KBM-7 (cell line): ENCODE measurements around the gene ZNRF2.

Experiments
- DNase-seq: peaks from one replicate; pipeline ENCODE4 v3.0.0-alpha.2; 2015
- in situ Hi-C: fragments of 300-500 bp; cut with MboI; formaldehyde crosslinking; loops from 2 replicates; pipeline ENCODE4 v1.14.3; 2020; ENCODE audit warnings: low sequenced_read_pairs, low pct_unique_long_range_greater_than_20kb, mixed read lengths

ZNRF2 gene

GRCh38 chr7:30310674-30311362, 26.4 kb downstream of the ZNRF2 start:
- in situ Hi-C loops: no loop called here
- DNase-seq: no peak

GRCh38 chr7:30312178-30312577, 27.8 kb downstream of the ZNRF2 start:
- in situ Hi-C loops: no loop called here
- no peak for DNase-seq

GRCh38 chr7:30313348-30313747, 29.0 kb downstream of the ZNRF2 start:
- in situ Hi-C loops: no loop called here

GRCh38 chr7:30313793-30314192, 29.4 kb downstream of the ZNRF2 start:
- in situ Hi-C loops: no loop called here
- no peak for DNase-seq

More at GRCh38 chr7:30313348-30313747, 29.0 kb downstream of the ZNRF2 start:
- DNase-seq: no peak

GRCh38 chr7:30315589-30315988, 31.2 kb downstream of the ZNRF2 start:
- no peak for DNase-seq
- in situ Hi-C loops: no loop called here

- no peak for DNase-seq
- in situ Hi-C loops: no loop called here
These were observed 36.0 kb downstream of the ZNRF2 start for GRCh38 chr7:30320392-30320791.

- in situ Hi-C loops: no loop called here
- DNase-seq: no peak
These were observed 36.9 kb downstream of the ZNRF2 start for GRCh38 chr7:30321089-30321881.

- DNase-seq: peak; percentile 46
- in situ Hi-C loops: no loop called here
These were observed 37.4 kb downstream of the ZNRF2 start for GRCh38 chr7:30321882-30322192.

- peak; percentile 47 for DNase-seq
- in situ Hi-C loops: no loop called here
These were observed 38.0 kb downstream of the ZNRF2 start for GRCh38 chr7:30322271-30323005.

- no peak for DNase-seq
- in situ Hi-C loops: no loop called here
These were observed 38.6 kb downstream of the ZNRF2 start for GRCh38 chr7:30323006-30323355.

- in situ Hi-C loops: no loop called here
- DNase-seq: no peak
These were observed 43.4 kb downstream of the ZNRF2 start for GRCh38 chr7:30327813-30328212.

GRCh38 chr7:30328381-30328780, 44.0 kb downstream of the ZNRF2 start:
- no peak for DNase-seq
- in situ Hi-C loops: no loop called here

- in situ Hi-C loops: no loop called here
- DNase-seq: peak; percentile 65
These were observed 45.3 kb downstream of the ZNRF2 start for GRCh38 chr7:30329716-30330115.

GRCh38 chr7:30330134-30331111, 46.0 kb downstream of the ZNRF2 start:
- in situ Hi-C loops: no loop called here
- peak; percentile 69 for DNase-seq

GRCh38 chr7:30331338-30331737, 46.9 kb downstream of the ZNRF2 start:
- DNase-seq: no peak
- in situ Hi-C loops: no loop called here

- DNase-seq: no peak
- in situ Hi-C loops: no loop called here
These were observed 48.2 kb downstream of the ZNRF2 start for GRCh38 chr7:30332549-30332948.

- in situ Hi-C loops: no loop called here
- DNase-seq: no peak
These were observed 51.5 kb downstream of the ZNRF2 start for GRCh38 chr7:30335763-30336487.

GRCh38 chr7:30344513-30344912, 60.1 kb downstream of the ZNRF2 start:
- DNase-seq: no peak
- in situ Hi-C loops: no loop called here
